Sigmoid colon (tissue), 4 donors: Measurements from ENCODE around the gene RPL22.

Experiments used
- POLR2A ChIP-seq, 2 donors: fragments of 450-650 bp; IDR thresholded peaks; one replicate each; pipeline ENCODE4 v1.6.1; 2016; ENCODE audit warnings: antibody characterized with exemption in 2 of 2, mild to moderate bottlenecking in 2 of 2, moderate library complexity in 2 of 2
- POLR2AphosphoS5 ChIP-seq, 4 donors: sonication (generic); formaldehyde crosslinking; IDR thresholded peaks; one replicate each; pipeline ENCODE4 v1.6.1; 2017; ENCODE audit warnings: antibody characterized with exemption in 4 of 4
- TF ChIP-seq, protein P1 (sequence below), 4 experiments: fragments of 450-650 bp in 3 of 4; fragments of 200-600 bp in 1 of 4; IDR thresholded peaks; one replicate each; pipeline ENCODE4 v1.5.1; 2016 to 2019; ENCODE audit warnings: antibody characterized with exemption in 4 of 4, mild to moderate bottlenecking in 3 of 4, moderate library complexity in 2 of 4

- no peak for TF ChIP-seq POLR2AphosphoS5 (IDR thresholded peaks at IDR 0.05)
- TF ChIP-seq, protein P1, sequence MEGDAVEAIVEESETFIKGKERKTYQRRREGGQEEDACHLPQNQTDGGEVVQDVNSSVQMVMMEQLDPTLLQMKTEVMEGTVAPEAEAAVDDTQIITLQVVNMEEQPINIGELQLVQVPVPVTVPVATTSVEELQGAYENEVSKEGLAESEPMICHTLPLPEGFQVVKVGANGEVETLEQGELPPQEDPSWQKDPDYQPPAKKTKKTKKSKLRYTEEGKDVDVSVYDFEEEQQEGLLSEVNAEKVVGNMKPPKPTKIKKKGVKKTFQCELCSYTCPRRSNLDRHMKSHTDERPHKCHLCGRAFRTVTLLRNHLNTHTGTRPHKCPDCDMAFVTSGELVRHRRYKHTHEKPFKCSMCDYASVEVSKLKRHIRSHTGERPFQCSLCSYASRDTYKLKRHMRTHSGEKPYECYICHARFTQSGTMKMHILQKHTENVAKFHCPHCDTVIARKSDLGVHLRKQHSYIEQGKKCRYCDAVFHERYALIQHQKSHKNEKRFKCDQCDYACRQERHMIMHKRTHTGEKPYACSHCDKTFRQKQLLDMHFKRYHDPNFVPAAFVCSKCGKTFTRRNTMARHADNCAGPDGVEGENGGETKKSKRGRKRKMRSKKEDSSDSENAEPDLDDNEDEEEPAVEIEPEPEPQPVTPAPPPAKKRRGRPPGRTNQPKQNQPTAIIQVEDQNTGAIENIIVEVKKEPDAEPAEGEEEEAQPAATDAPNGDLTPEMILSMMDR (IDR thresholded peaks at IDR 0.05): peak in 3 of 4 experiments; percentile 44 to 68 (median 59)
- no peak for TF ChIP-seq POLR2A (IDR thresholded peaks at IDR 0.05)
These were observed 9.6 kb upstream of the RPL22 start for GRCh38 chr1:6208723-6209660.
